ENCODE measurements around the gene UQCC3. TPM values are rescaled to one million over a fixed set of nuclear protein-coding genes. Genes with fewer than 3 reads are reported as not detected.
"Not testable (repeated sequence)": the region's sequence is repeated elsewhere in the genome, so short reads cannot be mapped to it uniquely, and the experiment has no call there.

Gene UQCC3
- total and polyA plus RNA-seq, 9 of the 15 experiments (the other 6 are each of a cell fraction or from before 2014, with no cell fraction given): 3.3 to 44.3 (median 8.0) TPM

GRCh38 chr11:62702246-62702645 lies 30.8 kb downstream of the UQCC3 start (continued):
- TF ChIP-seq NR2F6 (CRISPR knock-in tag; IDR thresholded peaks at IDR 0.05): no peak
- TF ChIP-seq, protein P1, sequence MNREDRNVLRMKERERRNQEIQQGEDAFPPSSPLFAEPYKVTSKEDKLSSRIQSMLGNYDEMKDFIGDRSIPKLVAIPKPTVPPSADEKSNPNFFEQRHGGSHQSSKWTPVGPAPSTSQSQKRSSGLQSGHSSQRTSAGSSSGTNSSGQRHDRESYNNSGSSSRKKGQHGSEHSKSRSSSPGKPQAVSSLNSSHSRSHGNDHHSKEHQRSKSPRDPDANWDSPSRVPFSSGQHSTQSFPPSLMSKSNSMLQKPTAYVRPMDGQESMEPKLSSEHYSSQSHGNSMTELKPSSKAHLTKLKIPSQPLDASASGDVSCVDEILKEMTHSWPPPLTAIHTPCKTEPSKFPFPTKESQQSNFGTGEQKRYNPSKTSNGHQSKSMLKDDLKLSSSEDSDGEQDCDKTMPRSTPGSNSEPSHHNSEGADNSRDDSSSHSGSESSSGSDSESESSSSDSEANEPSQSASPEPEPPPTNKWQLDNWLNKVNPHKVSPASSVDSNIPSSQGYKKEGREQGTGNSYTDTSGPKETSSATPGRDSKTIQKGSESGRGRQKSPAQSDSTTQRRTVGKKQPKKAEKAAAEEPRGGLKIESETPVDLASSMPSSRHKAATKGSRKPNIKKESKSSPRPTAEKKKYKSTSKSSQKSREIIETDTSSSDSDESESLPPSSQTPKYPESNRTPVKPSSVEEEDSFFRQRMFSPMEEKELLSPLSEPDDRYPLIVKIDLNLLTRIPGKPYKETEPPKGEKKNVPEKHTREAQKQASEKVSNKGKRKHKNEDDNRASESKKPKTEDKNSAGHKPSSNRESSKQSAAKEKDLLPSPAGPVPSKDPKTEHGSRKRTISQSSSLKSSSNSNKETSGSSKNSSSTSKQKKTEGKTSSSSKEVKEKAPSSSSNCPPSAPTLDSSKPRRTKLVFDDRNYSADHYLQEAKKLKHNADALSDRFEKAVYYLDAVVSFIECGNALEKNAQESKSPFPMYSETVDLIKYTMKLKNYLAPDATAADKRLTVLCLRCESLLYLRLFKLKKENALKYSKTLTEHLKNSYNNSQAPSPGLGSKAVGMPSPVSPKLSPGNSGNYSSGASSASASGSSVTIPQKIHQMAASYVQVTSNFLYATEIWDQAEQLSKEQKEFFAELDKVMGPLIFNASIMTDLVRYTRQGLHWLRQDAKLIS (CRISPR knock-in tag; IDR thresholded peaks at IDR 0.05): no peak
- no peak for TF ChIP-seq FUS (optimal IDR thresholded peaks at IDR 0.05; ENCODE audit: low read depth, low read length)
- TF ChIP-seq ZNF184 (CRISPR knock-in tag; IDR thresholded peaks at IDR 0.05): no peak
- TF ChIP-seq CCNT2 (IDR thresholded peaks at IDR 0.05; ENCODE audit: borderline replicate concordance, extremely low read depth, insufficient read length, low read depth, low read length): no peak
- TF ChIP-seq HDAC8 (tag; IDR thresholded peaks at IDR 0.05): no peak
- no peak for TF ChIP-seq ZNF592 (IDR thresholded peaks at IDR 0.05)
- TF ChIP-seq C11orf30 (IDR thresholded peaks at IDR 0.05; ENCODE audit: low read depth): no peak
- no peak for TF ChIP-seq SMARCE1 (IDR thresholded peaks at IDR 0.05)

GRCh38 chr11:62703921-62704320 lies 32.4 kb downstream of the UQCC3 start:
- H3K9me3 ChIP-seq (replicated peaks; ENCODE audit: control insufficient read depth, insufficient read depth, low read depth, low read length); H3K9me1 ChIP-seq (ENCODE audit: control insufficient read depth, insufficient read depth, low read length); H3K4me3 ChIP-seq; H3K4me2 ChIP-seq (ENCODE audit: insufficient read depth, low read length); H3K9ac ChIP-seq (ENCODE audit: insufficient read depth in 1 of 2, low read depth in 2 of 2, low read length in 2 of 2); H2AFZ ChIP-seq (ENCODE audit: low read depth, low read length); BruUV-seq (replicated peaks); H4K20me1 ChIP-seq (replicated peaks; ENCODE audit: control insufficient read depth, insufficient read depth, low read length); H3K27me3 ChIP-seq (ENCODE audit: control insufficient read depth in 2 of 2, insufficient read depth in 2 of 2, low read length in 2 of 2); H3K27ac ChIP-seq (ENCODE audit: extremely low read depth, low read depth, low read length); FAIRE-seq; intact Hi-C loops (cut with micrococcal nuclease); ATAC-seq; CTCF ChIA-PET (ENCODE audit: low intra/inter-chr PET ratio); in situ Hi-C loops (cut with MboI); DNase-seq (ENCODE audit: extremely low read depth in 1 of 4, low spot score in 3 of 4): not testable (repeated sequence)
- POLR2A ChIA-PET: interaction anchor here (0.6 to 1.2 kb wide), 3 partner anchors 15 to 50 kb away, joined by 3 to 4 read pairs (median 3); partner anchors contain the start of genes C11orf98, CSKMT and LRRN4CL
- Histone ChIP-seq H3K79me2 (ENCODE audit: control insufficient read depth, insufficient read depth, low read length) (peaks cover 14% of the 10 kb centered on the region), H3K36me3 (ENCODE audit: control insufficient read depth, insufficient read depth, low read length) (peaks cover 55% of the 10 kb centered on the region), H3K4me1 (replicated peaks in 1 of 2; ENCODE audit: control insufficient read depth in 2 of 2, insufficient read depth in 2 of 2, low read length in 2 of 2) (peaks cover 29 to 35% of the 10 kb centered on the region in 2 experiments)
- 96% methylated on average over 3 of the region's 4 CpGs for WGBS (ENCODE audit: insufficient coverage, low coverage, missing lambda C conversion rate)
